Hematopoietic multipotent progenitor cell treated with erythropoietin and hydrocortisone succinate and interleukin-3 and kit ligand, for 8 days (in vitro differentiated cells): ENCODE measurements around the gene RNF40.
"Not testable (repeated sequence)": the region's sequence is repeated elsewhere in the genome, so short reads cannot be mapped to it uniquely, and the experiment has no call there.

ENCODE experiments used
- DNase-seq: peaks from one replicate; pipeline ENCODE4 v3.0.0-alpha.2; 2015

Gene RNF40

GRCh38 chr16:30785126-30786106 is 23.3 kb downstream of the RNF40 start:
- no peak for DNase-seq

- DNase-seq = no peak
These were observed 24.2 kb downstream of the RNF40 start for GRCh38 chr16:30786115-30786935.

GRCh38 chr16:30786936-30787612 is 25.0 kb downstream of the RNF40 start, which contains the start of gene ZNF629:
ZNF629 (minus strand) TSS chr16:30787205; CDS start chr16:30784482, 2,723 bp downstream.
- peak; percentile 43 for DNase-seq

GRCh38 chr16:30787613-30788378 is 25.7 kb downstream of the RNF40 start:
- no peak for DNase-seq

- no peak for DNase-seq
These were observed 31.5 kb downstream of the RNF40 start for GRCh38 chr16:30793508-30794069.

- DNase-seq = no peak
These were observed 32.5 kb downstream of the RNF40 start for GRCh38 chr16:30794634-30795033.

- DNase-seq = no peak
These were observed 35.7 kb downstream of the RNF40 start for GRCh38 chr16:30797670-30798309.

- no peak for DNase-seq
These were observed 40.8 kb downstream of the RNF40 start for GRCh38 chr16:30802936-30803335.

GRCh38 chr16:30805056-30805369 is 42.9 kb downstream of the RNF40 start:
- no peak for DNase-seq

- DNase-seq = peak; percentile 62
These were observed 43.4 kb downstream of the RNF40 start for GRCh38 chr16:30805370-30806169.

GRCh38 chr16:30808146-30808545 is 46.0 kb downstream of the RNF40 start:
- no peak for DNase-seq

- DNase-seq = not testable (repeated sequence)
These were observed 46.8 kb downstream of the RNF40 start for GRCh38 chr16:30808890-30809426.

GRCh38 chr16:30809675-30810074 is 47.6 kb downstream of the RNF40 start:
- DNase-seq = not testable (repeated sequence)

- no peak for DNase-seq
These were observed 51.7 kb downstream of the RNF40 start for GRCh38 chr16:30813821-30814189.

GRCh38 chr16:30816769-30817168 is 54.6 kb downstream of the RNF40 start:
- no peak for DNase-seq

- DNase-seq = no peak
These were observed 58.9 kb downstream of the RNF40 start for GRCh38 chr16:30820952-30821421.

- DNase-seq = not testable (repeated sequence)
These were observed 59.3 kb downstream of the RNF40 start for GRCh38 chr16:30821441-30821840.

- no peak for DNase-seq
These were observed 59.8 kb downstream of the RNF40 start for GRCh38 chr16:30821891-30822290.
